Astrocyte (in vitro differentiated cells and primary cell): Measurements from ENCODE around the gene RNFT2. TPM values are rescaled to one million over a fixed set of nuclear protein-coding genes. Genes with fewer than 3 reads are reported as not detected.
A peak's percentile ranks its signal among the peaks of the same experiment; 100 is the strongest.

Experiments used
- DNase-seq: peaks from one replicate; pipeline ENCODE4 v3.0.0-alpha.2; 2010; ENCODE audit warnings: low read depth
- FAIRE-seq: peaks from 2 replicates; lab custom pipeline; 2011; peaks lifted over from hg19 to GRCh38; lab: Jason Lieb, UNC
- H2AFZ ChIP-seq: 2 replicates; pipeline ENCODE4 v1.6.0; 2012; ENCODE audit warnings: low read depth, low read length, inconsistent platforms
- H3K27ac ChIP-seq: 2 replicates; pipeline ENCODE4 v1.5.1; 2011; ENCODE audit warnings: low read depth, low read length, inconsistent platforms
- H3K27me3 ChIP-seq: 2 replicates; pipeline ENCODE4 v1.6.0; 2011; ENCODE audit warnings: low read length, inconsistent platforms; ENCODE audit not compliant: insufficient read depth
- H3K36me3 ChIP-seq: 2 replicates; pipeline ENCODE4 v1.5.1; 2011; ENCODE audit warnings: low read length, inconsistent platforms; ENCODE audit not compliant: insufficient read depth
- H3K4me1 ChIP-seq: 2 replicates; pipeline ENCODE4 v1.5.1; 2011; ENCODE audit warnings: low read length, inconsistent platforms; ENCODE audit not compliant: insufficient read depth
- H3K4me2 ChIP-seq: 2 replicates; pipeline ENCODE4 v1.6.0; 2012; ENCODE audit warnings: low read length, inconsistent platforms
- H3K4me3 ChIP-seq: 2 replicates; pipeline ENCODE4 v1.5.1; 2011; ENCODE audit warnings: low read depth, mild to moderate bottlenecking, low read length, inconsistent platforms; ENCODE audit not compliant: insufficient read depth
- H3K79me2 ChIP-seq: 2 replicates; pipeline ENCODE4 v1.6.0; 2012; ENCODE audit warnings: mild to moderate bottlenecking, low read length, inconsistent platforms; ENCODE audit not compliant: insufficient read depth
- H3K9ac ChIP-seq: 2 replicates; pipeline ENCODE4 v1.6.0; 2012; ENCODE audit warnings: mild to moderate bottlenecking, low read length, inconsistent platforms
- H3K9me3 ChIP-seq: 2 replicates; pipeline ENCODE4 v1.5.1; 2012; ENCODE audit warnings: low read depth, mild to moderate bottlenecking, low read length, inconsistent platforms; ENCODE audit not compliant: insufficient read depth
- H4K20me1 ChIP-seq: 2 replicates; pipeline ENCODE4 v1.6.0; 2012; ENCODE audit warnings: low read length, inconsistent platforms; ENCODE audit not compliant: insufficient read depth
- H3K27ac Mint-ChIP-seq: one replicate; pipeline ENCODE4 v1.8.0; 2021; ENCODE audit warnings: mild to moderate bottlenecking, mixed read lengths; ENCODE audit not compliant: unreplicated experiment
- H3K27me3 Mint-ChIP-seq: one replicate; pipeline ENCODE4 v1.8.0; 2021; ENCODE audit warnings: low read depth, mixed read lengths; ENCODE audit not compliant: unreplicated experiment
- H3K36me3 Mint-ChIP-seq: one replicate; pipeline ENCODE4 v1.8.0; 2021; ENCODE audit warnings: low read depth, mixed read lengths; ENCODE audit not compliant: unreplicated experiment
- H3K4me1 Mint-ChIP-seq: one replicate; pipeline ENCODE4 v1.8.0; 2021; ENCODE audit warnings: low read depth, mixed read lengths; ENCODE audit not compliant: unreplicated experiment
- H3K4me3 Mint-ChIP-seq: one replicate; pipeline ENCODE4 v1.8.0; 2021; ENCODE audit warnings: mild to moderate bottlenecking, moderate library complexity, mixed read lengths; ENCODE audit not compliant: unreplicated experiment
- H3K9me3 Mint-ChIP-seq: one replicate; pipeline ENCODE4 v1.8.0; 2021; ENCODE audit warnings: mild to moderate bottlenecking, mixed read lengths; ENCODE audit not compliant: unreplicated experiment
- EZH2 ChIP-seq: IDR thresholded peaks from 2 replicates; pipeline ENCODE4 v1.6.1; 2012; ENCODE audit warnings: mild to moderate bottlenecking, low read length, inconsistent platforms; ENCODE audit not compliant: insufficient read depth
- total RNA-seq: library from RNA; stranded (reverse); gene quantifications from 2 replicates; pipeline ENCODE4 v1.2.1, GENCODE V29; 2021
- TF ChIP-seq, protein P1 (sequence below): IDR thresholded peaks from 2 replicates; pipeline ENCODE4 v1.5.1; 2011; ENCODE audit warnings: low read depth, mild to moderate bottlenecking, inconsistent platforms, low read length, moderate library complexity; ENCODE audit not compliant: insufficient read depth

Gene RNFT2
- total RNA-seq, 1 donor from 2014 or later = 8.9 TPM

DNA sequence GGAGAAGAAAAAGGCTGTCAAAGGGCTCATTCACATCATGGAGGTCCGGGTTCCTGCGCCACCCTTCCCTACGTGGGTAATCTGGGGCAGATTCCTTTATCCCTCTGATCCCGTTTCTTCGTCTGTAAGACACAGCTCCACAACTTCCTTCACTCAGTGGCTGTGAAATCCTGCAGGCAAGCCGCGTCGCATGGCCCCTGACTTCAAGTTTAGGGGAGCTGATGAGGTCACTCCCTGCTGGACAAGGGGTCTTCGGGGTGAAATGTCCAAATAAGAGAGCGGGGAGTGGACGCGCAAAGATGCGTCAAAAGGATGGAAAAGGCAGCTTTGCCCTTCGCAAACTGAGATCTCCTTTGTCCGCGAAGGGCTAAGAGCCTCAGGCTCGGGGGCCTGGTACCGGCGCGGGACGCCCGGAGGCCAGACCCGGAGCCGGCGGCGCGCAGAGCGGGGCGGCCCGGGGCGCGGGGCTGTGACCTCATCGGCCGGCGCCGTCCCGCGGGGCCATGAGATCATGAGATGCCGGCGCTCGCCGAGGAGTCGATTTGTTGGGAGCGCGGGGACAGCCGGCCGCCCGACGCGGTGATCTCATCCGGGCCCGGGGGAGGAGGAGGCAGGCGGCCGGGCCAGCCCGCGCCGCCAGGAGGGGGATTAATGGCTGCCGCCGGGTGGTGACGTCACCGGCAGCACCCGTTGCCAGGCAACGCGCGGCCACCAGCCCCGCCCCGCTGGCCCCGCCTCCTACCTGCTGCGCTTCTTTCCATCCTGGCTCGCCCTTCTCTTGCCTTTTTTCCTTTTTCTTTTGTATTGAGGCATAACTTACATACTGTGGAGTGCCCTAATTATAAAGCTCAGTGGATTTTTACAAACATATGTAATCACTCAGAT, 81.1 kb downstream of the RNFT2 start:
- peak overlapping the region; percentile 91 for H3K4me3 ChIP-seq
- peak overlapping the region; percentile 93 for H3K27ac ChIP-seq
- Mint-ChIP-seq H3K4me3 (peak overlapping the region; percentile 91), H3K27ac (peak overlapping the region; percentile 99), H3K27me3 (no peaks in the 10 kb centered on the region), H3K9me3 (no peaks in the 10 kb centered on the region), H3K4me1 (peaks cover 8% of the 10 kb centered on the region), H3K36me3 (no peaks in the 10 kb centered on the region)
- DNase-seq (peak; percentile 81), FAIRE-seq (no peak)
- H4K20me1 ChIP-seq = no peaks in the 10 kb centered on the region
- H3K36me3 ChIP-seq = no peaks in the 10 kb centered on the region
- no peaks in the 10 kb centered on the region for H3K9me3 ChIP-seq
- TF ChIP-seq EZH2 = no peak
- TF ChIP-seq, protein P1, sequence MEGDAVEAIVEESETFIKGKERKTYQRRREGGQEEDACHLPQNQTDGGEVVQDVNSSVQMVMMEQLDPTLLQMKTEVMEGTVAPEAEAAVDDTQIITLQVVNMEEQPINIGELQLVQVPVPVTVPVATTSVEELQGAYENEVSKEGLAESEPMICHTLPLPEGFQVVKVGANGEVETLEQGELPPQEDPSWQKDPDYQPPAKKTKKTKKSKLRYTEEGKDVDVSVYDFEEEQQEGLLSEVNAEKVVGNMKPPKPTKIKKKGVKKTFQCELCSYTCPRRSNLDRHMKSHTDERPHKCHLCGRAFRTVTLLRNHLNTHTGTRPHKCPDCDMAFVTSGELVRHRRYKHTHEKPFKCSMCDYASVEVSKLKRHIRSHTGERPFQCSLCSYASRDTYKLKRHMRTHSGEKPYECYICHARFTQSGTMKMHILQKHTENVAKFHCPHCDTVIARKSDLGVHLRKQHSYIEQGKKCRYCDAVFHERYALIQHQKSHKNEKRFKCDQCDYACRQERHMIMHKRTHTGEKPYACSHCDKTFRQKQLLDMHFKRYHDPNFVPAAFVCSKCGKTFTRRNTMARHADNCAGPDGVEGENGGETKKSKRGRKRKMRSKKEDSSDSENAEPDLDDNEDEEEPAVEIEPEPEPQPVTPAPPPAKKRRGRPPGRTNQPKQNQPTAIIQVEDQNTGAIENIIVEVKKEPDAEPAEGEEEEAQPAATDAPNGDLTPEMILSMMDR = no peak
- peak overlapping the region; percentile 99 for H3K9ac ChIP-seq
- H3K27me3 ChIP-seq = no peaks in the 10 kb centered on the region
- peaks cover 8% of the 10 kb centered on the region for H3K4me1 ChIP-seq
- no peaks in the 10 kb centered on the region for H3K79me2 ChIP-seq
- H2AFZ ChIP-seq = peak overlapping the region; percentile 99
- H3K4me2 ChIP-seq = peak overlapping the region; percentile 98

DNA sequence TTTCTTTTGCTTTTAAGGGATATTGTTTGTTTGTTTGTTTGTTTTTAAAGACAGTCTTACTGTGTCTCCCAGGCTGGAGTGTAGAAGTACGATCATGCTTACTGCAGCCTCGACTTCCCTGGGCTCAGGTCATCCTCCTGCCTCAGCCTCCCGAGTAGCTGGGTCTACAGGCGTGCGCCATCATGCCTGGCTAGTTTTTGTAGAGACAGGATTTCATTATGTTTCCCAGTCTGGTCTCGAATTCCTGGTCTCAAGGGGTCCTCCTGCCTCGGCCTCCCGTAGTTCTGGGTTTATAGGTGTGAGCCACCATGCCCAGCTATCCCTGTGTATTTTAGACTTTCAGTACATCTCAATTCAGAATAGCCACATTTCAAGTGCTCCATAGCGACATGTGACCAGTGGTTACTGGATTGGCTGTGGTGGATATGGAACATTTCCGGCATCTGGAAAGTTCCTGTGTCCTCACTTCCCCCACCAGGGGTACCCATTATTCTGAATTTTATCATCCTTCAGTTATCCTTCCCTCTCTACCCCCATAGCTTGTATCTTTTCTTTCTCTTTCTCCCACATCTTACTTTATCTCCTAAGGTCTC, 82.0 kb downstream of the RNFT2 start:
- Histone ChIP-seq H3K27ac (no peak overlapping the region), H3K79me2 (no peaks in the 10 kb centered on the region), H3K9me3 (no peaks in the 10 kb centered on the region), H3K4me2 (no peak overlapping the region), H4K20me1 (no peaks in the 10 kb centered on the region), H3K4me3 (no peak overlapping the region), H2AFZ (no peak overlapping the region), H3K9ac (no peak overlapping the region), H3K27me3 (no peaks in the 10 kb centered on the region), H3K36me3 (no peaks in the 10 kb centered on the region), H3K4me1 (peaks cover 8% of the 10 kb centered on the region)
- Mint-ChIP-seq H3K27me3 (no peaks in the 10 kb centered on the region), H3K4me3 (peak overlapping the region; percentile 67), H3K27ac (peak overlapping the region; percentile 1), H3K36me3 (peaks cover 2% of the 10 kb centered on the region), H3K4me1 (peaks cover 8% of the 10 kb centered on the region), H3K9me3 (peaks cover 2% of the 10 kb centered on the region)
- TF ChIP-seq, protein P1 = no peak
- TF ChIP-seq EZH2 = no peak
- DNase-seq = no peak
- FAIRE-seq = no peak
